ENCODE data around the gene KIF12. TPM values are rescaled to one million over a fixed set of nuclear protein-coding genes. Genes with fewer than 3 reads are reported as not detected.

Gene KIF12
- total and polyA plus RNA-seq, 2 donors (not counting 3 experiments of a cell fraction or from before 2014, with no cell fraction given) = 0.46 to 0.97 TPM

- H3K36me3 ChIP-seq (ENCODE audit: control insufficient read depth in 2 of 2, extremely low read depth in 1 of 2, insufficient read depth in 2 of 2, low read length in 2 of 2) = no peaks in the 10 kb centered on the region
- H3K27ac ChIP-seq (ENCODE audit: insufficient read depth, low read depth, low read length) = no peak within 1 kb of the TSS
- H3K4me1 ChIP-seq (ENCODE audit: control insufficient read depth, extremely low read depth, insufficient read depth, low read length) = no peaks in the 10 kb centered on the region
- intact Hi-C loops (cut with micrococcal nuclease) = no loop called here
- H3K9ac ChIP-seq (replicated peaks; ENCODE audit: extremely low read depth, insufficient read depth, low read length) = no peak within 1 kb of the TSS
- peaks cover 2 to 16% of the 10 kb centered on the region in 2 experiments for H3K27me3 ChIP-seq (ENCODE audit: control insufficient read depth in 2 of 2, insufficient read depth in 2 of 2, low read length in 2 of 2)
- FAIRE-seq (no peak), DNase-seq (ENCODE audit: low read depth, low spot score) (no peak)
- ChIA-PET POLR2A (no interaction called here), CTCF (interaction anchor here (0.9 to 3.8 kb wide), 4 partner anchors 94 to 341 kb away, joined by 3 to 15 read pairs (median 4); no protein-coding TSS in a partner anchor)
- no peaks in the 10 kb centered on the region for H3K9me3 ChIP-seq (replicated peaks; ENCODE audit: control insufficient read depth, insufficient read depth, low read length)
- H3K4me2 ChIP-seq (ENCODE audit: insufficient read depth, low read length) = no peak within 1 kb of the TSS
- no TSS peak for BruUV-seq (replicated peaks)
- TF ChIP-seq JUN (IDR thresholded peaks at IDR 0.05; ENCODE audit: borderline replicate concordance, insufficient read depth, insufficient read length, low read depth) (no peak), CTCF (IDR thresholded peaks at IDR 0.05; ENCODE audit: extremely low read depth in 1 of 2, insufficient read depth in 1 of 2, low read depth in 1 of 2, low read length in 2 of 2) (no peak), EZH2 (IDR thresholded peaks at IDR 0.05; ENCODE audit: borderline replicate concordance, low read depth, low read length, severe bottlenecking) (no peak), GATA2 (IDR thresholded peaks at IDR 0.05; ENCODE audit: insufficient read depth, insufficient read length, low read depth, low read length) (no peak)
- no peaks in the 10 kb centered on the region for H3K79me2 ChIP-seq (ENCODE audit: control insufficient read depth, insufficient read depth, low read length)
- H2AFZ ChIP-seq (ENCODE audit: low read depth, low read length) = no peak within 1 kb of the TSS
- H4K20me1 ChIP-seq (replicated peaks; ENCODE audit: control insufficient read depth, extremely low read depth, insufficient read depth, low read length) = no peaks in the 10 kb centered on the region
- no peak within 1 kb of the TSS for H3K4me3 ChIP-seq (replicated peaks in 1 of 3; ENCODE audit: insufficient read depth in 1 of 3, low read depth in 1 of 3, low read length in 3 of 3)
- dilution Hi-C loops (cut with MboI; ENCODE audit: extremely low pct_ligation_motif_present, low sequenced_read_pairs) = loop anchor here (25.0 kb wide), 1 partner anchor 209 kb away; no protein-coding TSS in a partner anchor
- no peaks in the 10 kb centered on the region for H3K9me1 ChIP-seq (replicated peaks; ENCODE audit: control insufficient read depth, extremely low read depth, insufficient read depth, low read length)
Measured at GRCh38 chr9:114078021-114078780, 20.9 kb downstream of the KIF12 start, which contains the start of gene AMBP. Gene AMBP (minus strand): TSS chr9:114078300. CDS start chr9:114078209, 91 bp downstream.
